OCI-LY3 (cell line): ENCODE results near the gene PLCH2.

ENCODE experiments used
- EZH2phosphoT487 ChIP-seq: fragments of 200-600 bp; shearing (Covaris generic); IDR thresholded peaks from 2 replicates; pipeline ENCODE4 v1.6.1; 2018; ENCODE audit warnings: antibody characterized with exemption, mixed run types, low read depth
- TF ChIP-seq, protein P1 (sequence below): fragments of 200-600, 300-600 bp; sonication (generic); IDR thresholded peaks from 2 replicates; pipeline ENCODE4 v1.5.1; 2014; ENCODE audit warnings: antibody characterized with exemption, low read length, low read depth

DNA sequence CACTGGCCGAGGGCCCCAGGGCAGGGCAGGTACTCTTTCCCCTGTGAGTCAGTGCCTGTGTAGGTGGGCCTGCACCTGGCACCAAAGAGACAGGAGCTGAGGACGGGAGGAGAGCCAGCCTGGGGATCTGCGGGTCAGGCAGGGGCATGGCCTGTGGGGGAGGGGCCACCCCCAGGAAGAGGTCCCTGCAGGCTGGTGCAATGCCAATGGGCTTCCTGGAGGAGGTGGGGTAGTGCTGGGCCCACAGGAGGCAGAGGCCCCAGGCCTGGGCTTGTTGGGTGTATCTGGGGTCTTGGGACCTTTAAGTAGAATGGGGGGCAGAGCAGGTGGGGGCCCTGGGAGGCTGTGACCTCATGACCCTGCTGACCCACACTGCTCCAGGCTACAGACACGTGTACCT, 23.2 kb downstream of the PLCH2 start:
- no peak for TF ChIP-seq EZH2phosphoT487
- TF ChIP-seq, protein P1, sequence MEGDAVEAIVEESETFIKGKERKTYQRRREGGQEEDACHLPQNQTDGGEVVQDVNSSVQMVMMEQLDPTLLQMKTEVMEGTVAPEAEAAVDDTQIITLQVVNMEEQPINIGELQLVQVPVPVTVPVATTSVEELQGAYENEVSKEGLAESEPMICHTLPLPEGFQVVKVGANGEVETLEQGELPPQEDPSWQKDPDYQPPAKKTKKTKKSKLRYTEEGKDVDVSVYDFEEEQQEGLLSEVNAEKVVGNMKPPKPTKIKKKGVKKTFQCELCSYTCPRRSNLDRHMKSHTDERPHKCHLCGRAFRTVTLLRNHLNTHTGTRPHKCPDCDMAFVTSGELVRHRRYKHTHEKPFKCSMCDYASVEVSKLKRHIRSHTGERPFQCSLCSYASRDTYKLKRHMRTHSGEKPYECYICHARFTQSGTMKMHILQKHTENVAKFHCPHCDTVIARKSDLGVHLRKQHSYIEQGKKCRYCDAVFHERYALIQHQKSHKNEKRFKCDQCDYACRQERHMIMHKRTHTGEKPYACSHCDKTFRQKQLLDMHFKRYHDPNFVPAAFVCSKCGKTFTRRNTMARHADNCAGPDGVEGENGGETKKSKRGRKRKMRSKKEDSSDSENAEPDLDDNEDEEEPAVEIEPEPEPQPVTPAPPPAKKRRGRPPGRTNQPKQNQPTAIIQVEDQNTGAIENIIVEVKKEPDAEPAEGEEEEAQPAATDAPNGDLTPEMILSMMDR: no peak
